ENCODE results near the gene TOPBP1.

The TOPBP1 gene

GRCh38 chr3:133573054-133573628 is 88.6 kb downstream of the TOPBP1 start:
- TF ChIP-seq CTCF (IDR thresholded peaks at IDR 0.05; ENCODE audit: low read length) (no peak), EZH2phosphoT487 (IDR thresholded peaks at IDR 0.05; ENCODE audit: low read length) (no peak), EZH2 (optimal IDR thresholded peaks at IDR 0.05; ENCODE audit: low read depth, low read length) (no peak)
- Histone ChIP-seq H3K79me2 (ENCODE audit: low read length) (peaks cover 38% of the 10 kb centered on the region), H4K20me1 (ENCODE audit: insufficient read depth, low read length) (peaks cover 6% of the 10 kb centered on the region), H2AFZ (ENCODE audit: low read length) (no peak overlapping the region), H3F3A (ENCODE audit: insufficient read depth, low read length) (peaks cover 63% of the 10 kb centered on the region), H3K9me2 (replicated peaks; ENCODE audit: insufficient read depth, low read length) (no peaks in the 10 kb centered on the region), H3K4me3 (ENCODE audit: low read length) (peak overlapping the region; percentile 60), H3K27ac (ENCODE audit: low read length) (peak overlapping the region; percentile 96), H3K36me3 (replicated peaks; ENCODE audit: insufficient read depth, low read length) (peaks cover 17% of the 10 kb centered on the region), H3K27me3 (replicated peaks; ENCODE audit: insufficient read depth, low read length) (no peaks in the 10 kb centered on the region), H3K9ac (ENCODE audit: low read length) (peak overlapping the region; percentile 81), H3K9me3 (replicated peaks; ENCODE audit: insufficient read depth, low read length) (no peaks in the 10 kb centered on the region), H3K4me2 (ENCODE audit: low read depth, low read length) (peak overlapping the region; percentile 87), H3K4me1 (ENCODE audit: low read length) (peaks cover 31% of the 10 kb centered on the region)
- DNase-seq: peak; percentile 100

GRCh38 chr3:133572158-133573053 is 89.3 kb downstream of the TOPBP1 start:
- Histone ChIP-seq H3F3A (ENCODE audit: insufficient read depth, low read length) (peaks cover 56% of the 10 kb centered on the region), H3K79me2 (ENCODE audit: low read length) (peaks cover 31% of the 10 kb centered on the region), H3K9me2 (replicated peaks; ENCODE audit: insufficient read depth, low read length) (no peaks in the 10 kb centered on the region), H3K27ac (ENCODE audit: low read length) (peak overlapping the region; percentile 96), H2AFZ (ENCODE audit: low read length) (0 out of 2 replicates have a peak overlapping the region, but pooled peaks have one; percentile 17), H3K36me3 (replicated peaks; ENCODE audit: insufficient read depth, low read length) (peaks cover 12% of the 10 kb centered on the region; the same call in 1 of the 2 replicates), H3K4me3 (ENCODE audit: low read length) (peak overlapping the region; percentile 60), H3K9me3 (replicated peaks; ENCODE audit: insufficient read depth, low read length) (no peaks in the 10 kb centered on the region), H3K9ac (ENCODE audit: low read length) (peak overlapping the region; percentile 81), H3K27me3 (replicated peaks; ENCODE audit: insufficient read depth, low read length) (no peaks in the 10 kb centered on the region), H3K4me1 (ENCODE audit: low read length) (peaks cover 29% of the 10 kb centered on the region), H3K4me2 (ENCODE audit: low read depth, low read length) (peak overlapping the region; percentile 87), H4K20me1 (ENCODE audit: insufficient read depth, low read length) (no peaks in the 10 kb centered on the region)
- DNase-seq: peak; percentile 77
- TF ChIP-seq EZH2 (optimal IDR thresholded peaks at IDR 0.05; ENCODE audit: low read depth, low read length) (no peak), EZH2phosphoT487 (IDR thresholded peaks at IDR 0.05; ENCODE audit: low read length) (no peak), CTCF (IDR thresholded peaks at IDR 0.05; ENCODE audit: low read length) (no peak)

GRCh38 chr3:133570937-133571320 is 90.8 kb downstream of the TOPBP1 start:
- Histone ChIP-seq H3K27ac (ENCODE audit: low read length) (no peak overlapping the region), H3K4me3 (ENCODE audit: low read length) (no peak overlapping the region), H3K9ac (ENCODE audit: low read length) (no peak overlapping the region), H3F3A (ENCODE audit: insufficient read depth, low read length) (peaks cover 44% of the 10 kb centered on the region), H2AFZ (ENCODE audit: low read length) (no peak overlapping the region), H4K20me1 (ENCODE audit: insufficient read depth, low read length) (no peaks in the 10 kb centered on the region), H3K27me3 (replicated peaks; ENCODE audit: insufficient read depth, low read length) (no peaks in the 10 kb centered on the region), H3K9me2 (replicated peaks; ENCODE audit: insufficient read depth, low read length) (no peaks in the 10 kb centered on the region), H3K4me2 (ENCODE audit: low read depth, low read length) (no peak overlapping the region), H3K36me3 (replicated peaks; ENCODE audit: insufficient read depth, low read length) (peaks cover 5% of the 10 kb centered on the region; the same call in 1 of the 2 replicates), H3K4me1 (ENCODE audit: low read length) (peaks cover 29% of the 10 kb centered on the region), H3K79me2 (ENCODE audit: low read length) (peaks cover 17% of the 10 kb centered on the region), H3K9me3 (replicated peaks; ENCODE audit: insufficient read depth, low read length) (no peaks in the 10 kb centered on the region)
- TF ChIP-seq EZH2 (optimal IDR thresholded peaks at IDR 0.05; ENCODE audit: low read depth, low read length) (no peak), EZH2phosphoT487 (IDR thresholded peaks at IDR 0.05; ENCODE audit: low read length) (no peak), CTCF (IDR thresholded peaks at IDR 0.05; ENCODE audit: low read length) (no peak)
- DNase-seq: no peak

Data from MM.1S (cell line).